Fibroblast of the aortic adventitia (primary cell): ENCODE results near the gene HCFC1R1. TPM values are rescaled to one million over a fixed set of nuclear protein-coding genes. Genes with fewer than 3 reads are reported as not detected.

Source experiments
- DNase-seq: peaks from one replicate; pipeline ENCODE4 v3.0.0-alpha.2; 2010; ENCODE audit warnings: low read depth
- H3K4me3 ChIP-seq: 2 replicates; pipeline ENCODE4 v1.5.1; 2011; ENCODE audit warnings: low read depth, mild to moderate bottlenecking, control low read depth, low read length, moderate library complexity
- total RNA-seq: library from RNA; depleted of rRNA; stranded (reverse); fragments of >200 nt; gene quantifications from 2 replicates; pipeline ENCODE4 v1.2.3, GENCODE V29; 2012; ENCODE audit warnings: low replicate concordance
- TF ChIP-seq, protein P1 (sequence below): IDR thresholded peaks from 2 replicates; pipeline ENCODE4 v1.5.1; 2011; ENCODE audit warnings: mild to moderate bottlenecking, low read length, control low read depth, inconsistent platforms; ENCODE audit not compliant: insufficient read depth

Gene HCFC1R1
- total RNA-seq, 1 donor, result 45.6 TPM

DNA sequence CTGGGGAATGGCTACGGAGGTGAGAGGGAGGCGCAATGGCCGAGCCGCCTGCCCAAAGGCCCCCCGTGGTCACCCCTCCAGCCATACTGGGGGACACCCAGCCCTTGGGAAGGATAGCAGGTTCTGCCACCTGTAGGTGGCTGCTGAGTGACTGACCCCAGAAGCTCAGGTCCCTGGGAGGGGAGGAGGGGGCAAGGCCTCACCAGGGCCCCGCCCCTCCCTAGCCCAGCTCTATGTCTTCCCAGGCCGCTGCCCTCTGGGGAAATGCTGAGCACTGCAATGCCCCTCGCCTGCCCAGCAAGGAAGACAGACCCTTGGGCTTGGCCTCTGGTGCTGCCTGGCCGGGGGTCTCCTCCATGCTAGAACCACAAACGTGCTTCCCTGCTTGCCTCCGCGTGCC lies 22.4 kb downstream of the HCFC1R1 start:
- no peak overlapping the region for H3K4me3 ChIP-seq
- DNase-seq, result no peak
- TF ChIP-seq, protein P1, sequence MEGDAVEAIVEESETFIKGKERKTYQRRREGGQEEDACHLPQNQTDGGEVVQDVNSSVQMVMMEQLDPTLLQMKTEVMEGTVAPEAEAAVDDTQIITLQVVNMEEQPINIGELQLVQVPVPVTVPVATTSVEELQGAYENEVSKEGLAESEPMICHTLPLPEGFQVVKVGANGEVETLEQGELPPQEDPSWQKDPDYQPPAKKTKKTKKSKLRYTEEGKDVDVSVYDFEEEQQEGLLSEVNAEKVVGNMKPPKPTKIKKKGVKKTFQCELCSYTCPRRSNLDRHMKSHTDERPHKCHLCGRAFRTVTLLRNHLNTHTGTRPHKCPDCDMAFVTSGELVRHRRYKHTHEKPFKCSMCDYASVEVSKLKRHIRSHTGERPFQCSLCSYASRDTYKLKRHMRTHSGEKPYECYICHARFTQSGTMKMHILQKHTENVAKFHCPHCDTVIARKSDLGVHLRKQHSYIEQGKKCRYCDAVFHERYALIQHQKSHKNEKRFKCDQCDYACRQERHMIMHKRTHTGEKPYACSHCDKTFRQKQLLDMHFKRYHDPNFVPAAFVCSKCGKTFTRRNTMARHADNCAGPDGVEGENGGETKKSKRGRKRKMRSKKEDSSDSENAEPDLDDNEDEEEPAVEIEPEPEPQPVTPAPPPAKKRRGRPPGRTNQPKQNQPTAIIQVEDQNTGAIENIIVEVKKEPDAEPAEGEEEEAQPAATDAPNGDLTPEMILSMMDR, result no peak

- no peak overlapping the region for H3K4me3 ChIP-seq
- TF ChIP-seq, protein P1, result no peak
- DNase-seq, result no peak
Measured at GRCh38 chr16:3000540-3000939, 23.2 kb downstream of the HCFC1R1 start.

GRCh38 chr16:2999929-3000328 lies 23.8 kb downstream of the HCFC1R1 start:
- TF ChIP-seq, protein P1, result no peak
- no peak overlapping the region for H3K4me3 ChIP-seq
- DNase-seq, result no peak

DNA sequence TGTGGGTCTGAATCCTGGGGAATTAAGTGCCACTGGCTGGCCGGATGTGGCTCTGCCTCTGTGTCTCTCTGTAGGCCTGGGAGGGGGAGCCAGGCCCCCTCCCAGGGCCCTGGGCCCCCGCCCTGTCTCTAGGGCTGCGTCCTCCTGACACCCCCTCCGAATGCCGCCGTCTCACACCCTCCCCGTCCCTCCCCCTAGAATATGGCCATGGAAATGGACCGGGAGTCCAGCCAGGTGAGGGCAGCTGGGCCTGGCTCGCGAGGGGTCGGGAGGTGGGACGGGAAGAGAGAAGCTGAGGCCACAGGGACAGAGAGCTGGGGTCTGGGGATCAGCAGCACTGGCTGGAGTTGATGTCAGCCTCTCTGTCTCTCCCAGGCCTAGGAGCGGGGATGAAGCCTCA lies 27.4 kb downstream of the HCFC1R1 start:
- H3K4me3 ChIP-seq, result no peak overlapping the region
- TF ChIP-seq, protein P1, result no peak
- DNase-seq, result no peak

DNA sequence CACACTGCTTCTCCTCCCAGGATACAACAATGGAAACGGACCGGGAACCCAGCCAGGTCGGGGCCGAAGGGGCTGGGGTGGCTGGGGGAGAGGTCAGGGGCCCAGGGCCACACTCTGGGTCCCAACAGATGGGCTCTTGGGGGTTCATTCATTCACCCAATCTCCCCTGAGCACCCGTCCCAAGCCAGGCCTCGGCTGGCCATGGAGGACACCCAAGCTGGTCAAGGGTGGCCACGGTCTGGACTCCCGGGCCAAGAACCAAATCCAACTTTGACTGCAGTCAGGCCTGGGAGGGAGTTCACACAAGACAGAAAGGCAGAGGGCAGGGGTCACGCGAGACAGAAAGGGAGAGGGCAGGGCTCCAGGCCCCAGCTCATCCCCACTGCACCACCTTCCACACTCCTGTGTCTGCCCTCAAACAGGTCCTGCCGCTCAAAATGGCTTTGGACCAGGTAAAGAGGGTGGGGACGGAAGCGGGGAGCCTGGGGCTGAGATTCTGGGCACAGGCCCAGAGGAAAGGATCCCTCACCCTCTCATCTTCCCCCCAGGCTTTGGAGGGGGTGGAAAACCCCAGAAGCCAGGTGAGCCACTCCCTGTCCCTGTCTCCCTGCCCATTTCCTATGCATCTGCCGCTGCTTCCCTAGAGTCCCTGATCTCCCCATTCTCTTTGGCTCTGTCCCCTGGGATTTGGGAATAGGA lies 31.2 kb downstream of the HCFC1R1 start:
- no peak overlapping the region for H3K4me3 ChIP-seq
- TF ChIP-seq, protein P1, result no peak
- DNase-seq, result no peak

DNA sequence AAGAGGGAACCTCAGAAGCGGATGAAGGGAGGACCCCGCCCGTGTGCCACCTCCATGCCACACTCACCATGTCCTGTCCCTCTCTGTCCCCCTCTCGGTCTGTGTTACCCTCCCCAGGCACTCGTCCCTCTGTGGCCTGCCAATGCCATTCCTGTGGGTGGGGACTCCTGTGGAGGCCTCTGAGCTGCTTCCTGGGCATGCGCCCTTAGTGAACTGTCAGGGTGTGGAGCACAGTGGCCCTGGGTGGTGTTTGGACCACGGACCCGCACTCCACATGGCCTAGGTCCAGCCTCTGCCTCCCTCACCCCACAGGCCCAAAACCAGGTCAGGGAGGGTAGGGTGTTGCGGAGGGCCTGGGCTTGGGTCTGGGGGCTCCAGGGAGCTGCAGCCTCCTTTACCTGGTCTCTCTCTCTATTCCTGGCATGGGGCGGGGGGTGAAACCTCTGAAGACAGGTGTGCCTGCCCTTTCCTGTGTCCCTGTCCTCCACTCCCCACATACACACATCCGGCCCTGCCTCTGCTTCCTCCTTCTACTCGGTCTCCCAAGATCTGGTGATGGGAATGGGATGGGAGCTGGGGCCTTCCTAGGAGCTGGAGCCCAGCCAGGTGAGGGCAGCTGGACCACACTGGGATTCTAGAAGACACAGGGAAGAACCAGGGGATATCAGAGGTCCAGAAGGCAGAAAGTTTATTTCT lies 32.0 kb downstream of the HCFC1R1 start:
- TF ChIP-seq, protein P1, result no peak
- no peak overlapping the region for H3K4me3 ChIP-seq
- DNase-seq, result no peak

DNA sequence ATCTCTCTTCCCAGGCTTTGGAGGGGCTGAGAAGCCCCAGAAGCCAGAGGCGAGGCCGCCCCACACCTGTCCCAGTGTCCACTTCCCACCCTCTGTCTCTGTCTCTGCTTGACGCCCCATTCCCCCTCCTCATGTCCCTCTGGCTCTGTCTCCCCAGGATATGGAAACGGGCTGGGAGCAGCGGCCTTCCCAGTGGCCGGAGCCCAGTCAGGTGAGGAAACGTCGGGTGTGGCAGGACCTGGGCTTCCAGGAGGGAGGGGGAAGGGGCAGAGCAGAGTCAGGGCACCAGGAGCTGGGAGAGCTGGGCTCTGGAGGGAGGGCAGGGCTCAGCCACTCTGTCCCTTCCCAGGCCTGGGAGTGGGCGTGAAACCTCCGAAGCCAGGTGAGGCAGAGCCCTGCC lies 32.9 kb downstream of the HCFC1R1 start:
- no peak overlapping the region for H3K4me3 ChIP-seq
- TF ChIP-seq, protein P1, result no peak
- no peak for DNase-seq
